ENCODE results near the gene WNK3.

DNA sequence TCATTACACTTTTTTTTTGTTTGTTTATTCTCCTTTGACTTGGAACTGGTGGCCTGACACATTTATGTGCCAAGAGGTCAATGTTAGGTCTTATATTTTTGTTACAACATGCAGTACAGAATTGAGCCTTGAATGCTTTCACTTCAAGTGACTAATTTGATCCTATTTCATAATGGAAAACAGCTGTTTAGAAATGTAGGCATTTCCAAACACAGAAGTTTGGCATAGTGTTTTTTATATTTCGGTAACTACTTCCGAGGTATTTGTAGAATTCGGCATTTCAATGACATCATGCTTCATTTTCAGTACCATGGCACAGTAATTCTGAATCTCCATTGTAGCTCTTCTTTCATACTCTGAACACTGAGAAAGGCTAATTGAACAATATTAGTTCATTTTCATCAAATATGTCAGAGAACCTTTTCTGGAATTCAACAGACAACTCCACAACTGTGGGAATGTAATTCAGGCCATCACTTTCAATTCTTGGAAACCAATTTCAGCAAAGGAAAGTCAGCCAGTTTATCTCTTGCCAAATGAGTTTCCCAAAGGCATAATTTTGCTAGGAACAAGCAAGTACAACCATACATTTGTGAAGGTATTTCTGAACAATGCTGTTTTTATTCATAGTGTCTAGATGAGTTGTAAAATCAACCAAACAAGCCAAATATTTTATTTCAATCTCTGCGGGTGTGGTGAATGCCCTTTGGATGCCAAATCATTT lies 186.2 kb downstream of the WNK3 start:
- no peak for TF ChIP-seq SP1 (IDR thresholded peaks at IDR 0.05; ENCODE audit: low read depth, low read length)
- TF ChIP-seq EP300 (IDR thresholded peaks at IDR 0.05; ENCODE audit: borderline replicate concordance in 1 of 2, control insufficient read depth in 1 of 2, low read depth in 2 of 2, low read length in 2 of 2): no peak

Measured in GM12878 (cell line).